Measurements from ENCODE around the gene ZNF488.

DNA sequence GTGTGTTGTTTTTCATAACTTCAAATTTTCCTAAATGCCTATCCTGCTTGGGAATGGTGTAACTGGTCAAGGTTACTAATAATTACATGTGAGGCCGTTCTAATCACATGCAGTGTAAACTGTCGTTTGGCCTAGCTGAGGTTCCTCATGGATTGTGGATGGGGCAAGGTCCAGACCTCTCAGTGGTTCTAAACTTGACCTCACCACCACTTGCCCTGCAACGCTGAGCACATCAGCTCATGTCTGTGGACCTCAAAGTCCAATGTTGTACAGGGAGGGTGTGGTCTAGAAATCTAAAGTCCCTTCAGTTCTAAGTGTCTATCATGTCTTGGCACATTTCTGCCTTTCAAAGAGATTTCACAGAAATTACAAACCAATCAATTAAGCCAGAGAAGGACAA, 20.3 kb downstream of the ZNF488 start:
- TF ChIP-seq EP300 (IDR thresholded peaks at IDR 0.05) = no peak
- TF ChIP-seq, protein P1, sequence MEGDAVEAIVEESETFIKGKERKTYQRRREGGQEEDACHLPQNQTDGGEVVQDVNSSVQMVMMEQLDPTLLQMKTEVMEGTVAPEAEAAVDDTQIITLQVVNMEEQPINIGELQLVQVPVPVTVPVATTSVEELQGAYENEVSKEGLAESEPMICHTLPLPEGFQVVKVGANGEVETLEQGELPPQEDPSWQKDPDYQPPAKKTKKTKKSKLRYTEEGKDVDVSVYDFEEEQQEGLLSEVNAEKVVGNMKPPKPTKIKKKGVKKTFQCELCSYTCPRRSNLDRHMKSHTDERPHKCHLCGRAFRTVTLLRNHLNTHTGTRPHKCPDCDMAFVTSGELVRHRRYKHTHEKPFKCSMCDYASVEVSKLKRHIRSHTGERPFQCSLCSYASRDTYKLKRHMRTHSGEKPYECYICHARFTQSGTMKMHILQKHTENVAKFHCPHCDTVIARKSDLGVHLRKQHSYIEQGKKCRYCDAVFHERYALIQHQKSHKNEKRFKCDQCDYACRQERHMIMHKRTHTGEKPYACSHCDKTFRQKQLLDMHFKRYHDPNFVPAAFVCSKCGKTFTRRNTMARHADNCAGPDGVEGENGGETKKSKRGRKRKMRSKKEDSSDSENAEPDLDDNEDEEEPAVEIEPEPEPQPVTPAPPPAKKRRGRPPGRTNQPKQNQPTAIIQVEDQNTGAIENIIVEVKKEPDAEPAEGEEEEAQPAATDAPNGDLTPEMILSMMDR (IDR thresholded peaks at IDR 0.05) = no peak
